K562 (cell line): Measurements from ENCODE around the gene CNNM3. TPM values are rescaled to one million over a fixed set of nuclear protein-coding genes. Genes with fewer than 3 reads are reported as not detected.

Experiments used
- ATF6 ChIP-seq: sonication (generic); formaldehyde crosslinking; IDR thresholded peaks from 2 replicates; pipeline ENCODE4 v1.4.0; 2020; ENCODE audit warnings: mild to moderate bottlenecking, missing genetic modification reagents
- CCAR2 ChIP-seq: fragments of 200-400 bp; formaldehyde crosslinking; IDR thresholded peaks from 2 replicates; pipeline ENCODE4 v1.6.1; 2017; ENCODE audit warnings: mild to moderate bottlenecking, low read depth, low read length
- CHCHD3 ChIP-seq: fragments of 250-450 bp; sonication (Bioruptor Pico); IDR thresholded peaks from 2 replicates; pipeline ENCODE4 v2.1.2; 2022; ENCODE audit warnings: mild to moderate bottlenecking
- GABPA ChIP-seq: fragments of 200-800 bp; sonication (Bioruptor generic); conservative IDR thresholded peaks from 2 replicates; pipeline ENCODE4 v1.6.1; 2016; ENCODE audit warnings: low read depth, missing genetic modification characterization, missing compliant biosample characterization
- MGA ChIP-seq: fragments of 450-650 bp; IDR thresholded peaks from 2 replicates; pipeline ENCODE4 v1.6.1; 2016; ENCODE audit warnings: mild to moderate bottlenecking, moderate library complexity
- MNT ChIP-seq, 2 experiments: fragments of 450-650 bp; conservative IDR thresholded peaks; 2 replicates each; pipeline ENCODE4 v1.6.1; 2017; ENCODE audit warnings: mild to moderate bottlenecking in 2 of 2, moderate library complexity in 2 of 2
- polyA plus RNA-seq, 8 experiments: library from polyadenylated mRNA; depleted of rRNA in 4 of 8; stranded (reverse) in 5 of 8; unstranded in 3 of 8; fragments of >200 nt; fragmentation: Nextera tagmentation in 2 of 8; fragmentation: Illumina TruSeq in 1 of 8; extraction: Ambion mirVana in 2 of 8; extraction: Trizol in 1 of 8; gene quantifications; 2 replicates each; pipeline versions ENCODE4 v1.2.1 to v1.2.3, GENCODE V29; 2011 to 2014; ENCODE audit warnings: inconsistent platforms in 1 of 8, missing spikeins in 1 of 8
- total RNA-seq, 7 experiments: library from RNA; depleted of rRNA in 6 of 7; stranded (reverse); fragments of >200 nt in 6 of 7; fragmentation: Illumina TruSeq in 2 of 7; extraction: Trizol in 2 of 7; gene quantifications; 2 replicates each; pipeline versions ENCODE4 v1.2.1 to v1.2.3, GENCODE V29; 2011 to 2021; ENCODE audit warnings: low replicate concordance in 1 of 7
- TF ChIP-seq, protein P1 (sequence below): fragments of 450-650 bp; IDR thresholded peaks from 2 replicates; pipeline ENCODE4 v1.6.1; 2016; ENCODE audit warnings: low read depth, mild to moderate bottlenecking, moderate library complexity
- TF ChIP-seq, protein P2 (sequence below): fragments of 450-650 bp; conservative IDR thresholded peaks from 2 replicates; pipeline ENCODE4 v1.6.1; 2016; ENCODE audit warnings: missing genetic modification characterization, low read depth, mild to moderate bottlenecking, control low read depth, missing compliant biosample characterization

Gene CNNM3
- total and polyA plus RNA-seq, 9 of the 15 experiments (the other 6 are each of a cell fraction or from before 2014, with no cell fraction given), result 1.4 to 16.9 (median 6.5) TPM

- TF ChIP-seq MGA, result no peak
- TF ChIP-seq CCAR2, result no peak
- TF ChIP-seq ATF6 (CRISPR knock-in tag), result 0 out of 2 replicates have a peak, but pooled peaks have one; percentile 6
- TF ChIP-seq, protein P1, sequence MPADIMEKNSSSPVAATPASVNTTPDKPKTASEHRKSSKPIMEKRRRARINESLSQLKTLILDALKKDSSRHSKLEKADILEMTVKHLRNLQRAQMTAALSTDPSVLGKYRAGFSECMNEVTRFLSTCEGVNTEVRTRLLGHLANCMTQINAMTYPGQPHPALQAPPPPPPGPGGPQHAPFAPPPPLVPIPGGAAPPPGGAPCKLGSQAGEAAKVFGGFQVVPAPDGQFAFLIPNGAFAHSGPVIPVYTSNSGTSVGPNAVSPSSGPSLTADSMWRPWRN, result no peak
- TF ChIP-seq, protein P2, sequence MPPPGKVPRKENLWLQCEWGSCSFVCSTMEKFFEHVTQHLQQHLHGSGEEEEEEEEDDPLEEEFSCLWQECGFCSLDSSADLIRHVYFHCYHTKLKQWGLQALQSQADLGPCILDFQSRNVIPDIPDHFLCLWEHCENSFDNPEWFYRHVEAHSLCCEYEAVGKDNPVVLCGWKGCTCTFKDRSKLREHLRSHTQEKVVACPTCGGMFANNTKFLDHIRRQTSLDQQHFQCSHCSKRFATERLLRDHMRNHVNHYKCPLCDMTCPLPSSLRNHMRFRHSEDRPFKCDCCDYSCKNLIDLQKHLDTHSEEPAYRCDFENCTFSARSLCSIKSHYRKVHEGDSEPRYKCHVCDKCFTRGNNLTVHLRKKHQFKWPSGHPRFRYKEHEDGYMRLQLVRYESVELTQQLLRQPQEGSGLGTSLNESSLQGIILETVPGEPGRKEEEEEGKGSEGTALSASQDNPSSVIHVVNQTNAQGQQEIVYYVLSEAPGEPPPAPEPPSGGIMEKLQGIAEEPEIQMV (tag), result no peak
- TF ChIP-seq CHCHD3, result no peak
- no peak for TF ChIP-seq GABPA (tag)
- peak; percentile 13 to 30; a peak in 1 of 4 replicates for TF ChIP-seq MNT (conservative IDR thresholded peaks at IDR 0.05)
Measured at GRCh38 chr2:96870626-96871255, 54.7 kb downstream of the CNNM3 start (continued).
